H9 (cell line): ENCODE data around the gene DOHH. TPM values are rescaled to one million over a fixed set of nuclear protein-coding genes. Genes with fewer than 3 reads are reported as not detected.

Experiments used
- DNase-seq: peaks from one replicate; pipeline ENCODE4 v3.0.0-alpha.2; 2017
- H2AFZ ChIP-seq: one replicate; pipeline ENCODE4 v1.6.1; 2013; ENCODE audit warnings: mild to moderate bottlenecking, low read length, control low read depth, moderate library complexity
- H2AK5ac ChIP-seq: 2 replicates; pipeline ENCODE4 v1.6.1; 2013; ENCODE audit warnings: low read length, control low read depth, mixed read lengths; ENCODE audit not compliant: insufficient read length
- H2BK120ac ChIP-seq: one replicate; pipeline ENCODE4 v1.6.1; 2013; ENCODE audit warnings: low read depth, mild to moderate bottlenecking, low read length, control low read depth, inconsistent platforms; ENCODE audit not compliant: poor library complexity, severe bottlenecking
- H2BK12ac ChIP-seq: 2 replicates; pipeline ENCODE4 v1.6.1; 2013; ENCODE audit warnings: low read length, control low read depth, mixed read lengths, low read depth; ENCODE audit not compliant: insufficient read length
- H2BK15ac ChIP-seq: 2 replicates; pipeline ENCODE4 v1.6.1; 2013; ENCODE audit warnings: low read depth, low read length, control low read depth
- H2BK20ac ChIP-seq: one replicate; pipeline ENCODE4 v1.6.1; 2013; ENCODE audit warnings: low read depth, mild to moderate bottlenecking, low read length, control low read depth, inconsistent platforms; ENCODE audit not compliant: poor library complexity, severe bottlenecking
- H2BK5ac ChIP-seq: 2 replicates; pipeline ENCODE4 v1.6.1; 2013; ENCODE audit warnings: low read length, control low read depth, mixed read lengths; ENCODE audit not compliant: insufficient read length
- H3K14ac ChIP-seq: 2 replicates; pipeline ENCODE4 v1.6.1; 2013; ENCODE audit warnings: low read length, control low read depth; ENCODE audit not compliant: insufficient read depth
- H3K18ac ChIP-seq: 2 replicates; pipeline ENCODE4 v1.6.1; 2013; ENCODE audit warnings: low read depth, mild to moderate bottlenecking, mixed read lengths, low read length, control low read depth; ENCODE audit not compliant: insufficient read length
- H3K23ac ChIP-seq: 2 replicates; pipeline ENCODE4 v1.6.1; 2013; ENCODE audit warnings: low read length, control low read depth, mixed read lengths, low read depth; ENCODE audit not compliant: insufficient read length
- H3K23me2 ChIP-seq: 2 replicates; pipeline ENCODE4 v1.6.1; 2013; ENCODE audit warnings: low read depth, mild to moderate bottlenecking, mixed read lengths, low read length, control low read depth; ENCODE audit not compliant: insufficient read length, poor library complexity, severe bottlenecking
- H3K27ac ChIP-seq: 2 replicates; pipeline ENCODE4 v1.5.1; 2013; ENCODE audit warnings: low read length, control low read depth, mixed read lengths, low read depth; ENCODE audit not compliant: insufficient read length
- H3K27me3 ChIP-seq: 2 replicates; pipeline ENCODE4 v1.6.1; 2013; ENCODE audit warnings: low read length, control low read depth, inconsistent platforms; ENCODE audit not compliant: insufficient read depth
- H3K4ac ChIP-seq: 2 replicates; pipeline ENCODE4 v1.6.1; 2013; ENCODE audit warnings: low read depth, mild to moderate bottlenecking, control low read depth, inconsistent platforms, low read length, moderate library complexity
- H3K4me1 ChIP-seq: 2 replicates; pipeline ENCODE4 v1.6.1; 2013; ENCODE audit warnings: low read length, control low read depth, inconsistent platforms; ENCODE audit not compliant: insufficient read depth
- H3K4me2 ChIP-seq: 2 replicates; pipeline ENCODE4 v1.6.1; 2013; ENCODE audit warnings: low read length, control low read depth, mixed read lengths; ENCODE audit not compliant: insufficient read length, insufficient read depth
- H3K56ac ChIP-seq: 2 replicates; pipeline ENCODE4 v1.6.1; 2013; ENCODE audit warnings: low read depth, mild to moderate bottlenecking, mixed read lengths, low read length, control low read depth; ENCODE audit not compliant: insufficient read length
- H3K79me1 ChIP-seq: 2 replicates; pipeline ENCODE4 v1.6.1; 2013; ENCODE audit warnings: low read depth, mild to moderate bottlenecking, moderate library complexity, low read length, control low read depth, inconsistent platforms; ENCODE audit not compliant: insufficient read depth, poor library complexity, severe bottlenecking
- H3K79me2 ChIP-seq: 2 replicates; pipeline ENCODE4 v1.6.1; 2013; ENCODE audit warnings: low read length, control low read depth, inconsistent platforms; ENCODE audit not compliant: insufficient read depth
- H3K9ac ChIP-seq: 2 replicates; pipeline ENCODE4 v1.6.1; 2013; ENCODE audit warnings: low read length, control low read depth, mixed read lengths; ENCODE audit not compliant: insufficient read length; ENCODE audit errors: extremely low read depth
- H3K9me3 ChIP-seq: one replicate; pipeline ENCODE4 v1.6.1; 2013; ENCODE audit warnings: low read depth, low read length, inconsistent platforms; ENCODE audit not compliant: control insufficient read depth
- H3T11ph ChIP-seq: one replicate; pipeline ENCODE4 v1.6.1; 2013; ENCODE audit warnings: mild to moderate bottlenecking, low read length, control low read depth, inconsistent platforms
- H4K20me1 ChIP-seq: one replicate; pipeline ENCODE4 v1.6.1; 2013; ENCODE audit not compliant: control insufficient read depth, insufficient read length, insufficient read depth
- H4K5ac ChIP-seq: 2 replicates; pipeline ENCODE4 v1.6.1; 2013; ENCODE audit warnings: low read depth, mild to moderate bottlenecking, mixed read lengths, low read length, control low read depth; ENCODE audit not compliant: insufficient read length
- H4K8ac ChIP-seq: replicated peaks from 2 replicates; pipeline ENCODE4 v1.6.1; 2013; ENCODE audit warnings: low read length, control low read depth, mixed read lengths, low read depth; ENCODE audit not compliant: insufficient read length
- H4K91ac ChIP-seq: 2 replicates; pipeline ENCODE4 v1.6.1; 2013; ENCODE audit warnings: low read depth, mild to moderate bottlenecking, moderate library complexity, mixed read lengths, low read length, control low read depth; ENCODE audit not compliant: insufficient read length
- H3K27ac Mint-ChIP-seq, 3 experiments: 2 replicates in 2 of 3; 3 replicates in 1 of 3; pipeline ENCODE4 v1.8.0; 2020 to 2021; ENCODE audit warnings: mixed read lengths in 3 of 3, mild to moderate bottlenecking in 1 of 3, moderate library complexity in 1 of 3
- H3K27me3 Mint-ChIP-seq: 2 replicates; pipeline ENCODE4 v1.8.0; 2021; ENCODE audit warnings: low read depth, mild to moderate bottlenecking, moderate library complexity, mixed read lengths
- H3K36me3 Mint-ChIP-seq, 3 experiments: 2 replicates in 2 of 3; 3 replicates in 1 of 3; pipeline ENCODE4 v1.8.0; 2020 to 2021; ENCODE audit warnings: low read depth in 3 of 3, mixed read lengths in 3 of 3; ENCODE audit not compliant: insufficient read depth in 1 of 3
- H3K4me1 Mint-ChIP-seq, 2 experiments: 2 replicates each; pipeline ENCODE4 v1.8.0; 2020; ENCODE audit warnings: mixed read lengths in 2 of 2
- H3K4me3 Mint-ChIP-seq, 2 experiments: 2 replicates in 1 of 2; 3 replicates in 1 of 2; pipeline ENCODE4 v1.8.0; 2020 to 2021; ENCODE audit warnings: mild to moderate bottlenecking in 2 of 2, mixed read lengths in 2 of 2, moderate library complexity in 1 of 2
- H3K9me3 Mint-ChIP-seq, 2 experiments: 2 replicates in 1 of 2; 3 replicates in 1 of 2; pipeline ENCODE4 v1.8.0; 2020; ENCODE audit warnings: mild to moderate bottlenecking in 2 of 2, mixed read lengths in 2 of 2, moderate library complexity in 1 of 2
- WGBS: extraction: QIAGEN DNeasy Blood & Tissue Kit; methylation state at CpG from one replicate; pipeline ENCODE4 v1.1.7; 2013; ENCODE audit warnings: missing lambda C conversion rate, low lambda C conversion rate, mixed read lengths; ENCODE audit not compliant: insufficient read length; ENCODE audit errors: extremely low coverage; 5-methylcytosine and 5-hydroxymethylcytosine counted together
- total RNA-seq: library from RNA; stranded (reverse); gene quantifications from 2 replicates; pipeline ENCODE4 v1.2.1, GENCODE V29; 2021
- TF ChIP-seq, protein P1 (sequence below): fragments of 200-600 bp; sonication (generic); conservative IDR thresholded peaks from 3 replicates; pipeline ENCODE4 v1.8.0; 2021; ENCODE audit warnings: antibody characterized with exemption, mild to moderate bottlenecking

Gene DOHH
- total RNA-seq, 1 experiment from 2014 or later = 16.5 TPM

DNA sequence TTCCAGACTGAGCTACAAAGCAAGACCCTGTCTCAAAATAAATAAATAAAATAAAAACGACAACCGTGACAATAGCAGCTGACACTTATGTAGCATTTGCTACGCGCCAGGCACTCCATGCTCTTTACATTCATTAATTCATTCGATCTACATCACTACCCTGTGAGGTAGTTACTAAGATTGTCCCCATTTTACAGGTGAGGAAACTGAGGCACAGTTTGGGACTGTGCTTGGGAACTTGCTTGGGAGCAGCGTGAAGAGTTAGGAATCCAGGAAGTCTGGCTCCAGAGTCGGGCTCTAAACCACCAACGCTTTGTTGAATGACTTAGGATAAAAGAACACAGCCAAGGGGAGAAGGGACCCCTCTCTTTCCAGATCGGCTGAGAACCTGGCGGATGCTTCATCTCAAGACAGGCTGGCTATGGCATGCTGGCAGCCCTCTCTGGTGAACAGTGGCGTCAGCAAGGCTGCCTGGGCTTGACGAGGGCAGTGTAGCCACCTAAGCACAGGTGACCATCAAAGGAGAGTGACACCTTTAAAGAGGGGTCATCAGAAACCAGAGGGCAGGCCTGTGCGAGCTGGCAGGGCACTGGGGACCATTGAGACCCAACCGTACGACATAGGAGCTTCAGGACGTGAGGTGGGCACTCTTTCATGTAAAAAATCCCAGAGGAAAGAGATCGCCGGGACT is 591 bp downstream of the DOHH start:
- H3K23me2 ChIP-seq = peaks cover 6% of the 10 kb centered on the region
- H4K20me1 ChIP-seq = no peaks in the 10 kb centered on the region
- H3T11ph ChIP-seq = no peak overlapping the region
- no peak for DNase-seq
- H2AFZ ChIP-seq = no peak overlapping the region
- H3K27me3 Mint-ChIP-seq = no peaks in the 10 kb centered on the region
- H3K23ac ChIP-seq = no peak overlapping the region
- WGBS = no CpG with 5 or more reads among the region's 18 CpGs
- H3K27me3 ChIP-seq = no peaks in the 10 kb centered on the region
- H3K27ac ChIP-seq = no peak overlapping the region
- H2BK12ac ChIP-seq = no peak overlapping the region
- no peak overlapping the region for H2BK15ac ChIP-seq
- peak overlapping the region; percentile 95 for H3K4me2 ChIP-seq
- no peak overlapping the region for H2AK5ac ChIP-seq
- peak overlapping the region; percentile 91 to 95 for H3K4me3 Mint-ChIP-seq
- H3K9me3 Mint-ChIP-seq = no peaks in the 10 kb centered on the region; a peak in 1 of 5 replicates
- peak overlapping the region; percentile 54 for H3K18ac ChIP-seq
- H3K56ac ChIP-seq = no peak overlapping the region
- H3K79me2 ChIP-seq = peaks cover 10% of the 10 kb centered on the region
- H4K5ac ChIP-seq = no peak overlapping the region
- H3K4ac ChIP-seq = no peak overlapping the region
- no peaks in the 10 kb centered on the region for H3K9me3 ChIP-seq
- no peak overlapping the region for H4K8ac ChIP-seq
- H4K91ac ChIP-seq = no peak overlapping the region
- H3K36me3 Mint-ChIP-seq = peaks cover 12 to 28% (median 28%) of the 10 kb centered on the region in 3 experiments; a peak in 6 of 7 replicates
- peak overlapping the region; percentile 99; a peak in 5 of 7 replicates for H3K27ac Mint-ChIP-seq
- no peak overlapping the region for H2BK120ac ChIP-seq
- H3K14ac ChIP-seq = peak overlapping the region; percentile 97; the same call in 1 of the 2 replicates
- no peak overlapping the region for H2BK5ac ChIP-seq
- no peaks in the 10 kb centered on the region for H3K4me1 ChIP-seq
- H3K4me1 Mint-ChIP-seq = peaks cover 11 to 14% of the 10 kb centered on the region in 2 experiments
- no peak overlapping the region for H2BK20ac ChIP-seq
- H3K79me1 ChIP-seq = no peaks in the 10 kb centered on the region
- peak overlapping the region; percentile 96 for H3K9ac ChIP-seq
- TF ChIP-seq, protein P1, sequence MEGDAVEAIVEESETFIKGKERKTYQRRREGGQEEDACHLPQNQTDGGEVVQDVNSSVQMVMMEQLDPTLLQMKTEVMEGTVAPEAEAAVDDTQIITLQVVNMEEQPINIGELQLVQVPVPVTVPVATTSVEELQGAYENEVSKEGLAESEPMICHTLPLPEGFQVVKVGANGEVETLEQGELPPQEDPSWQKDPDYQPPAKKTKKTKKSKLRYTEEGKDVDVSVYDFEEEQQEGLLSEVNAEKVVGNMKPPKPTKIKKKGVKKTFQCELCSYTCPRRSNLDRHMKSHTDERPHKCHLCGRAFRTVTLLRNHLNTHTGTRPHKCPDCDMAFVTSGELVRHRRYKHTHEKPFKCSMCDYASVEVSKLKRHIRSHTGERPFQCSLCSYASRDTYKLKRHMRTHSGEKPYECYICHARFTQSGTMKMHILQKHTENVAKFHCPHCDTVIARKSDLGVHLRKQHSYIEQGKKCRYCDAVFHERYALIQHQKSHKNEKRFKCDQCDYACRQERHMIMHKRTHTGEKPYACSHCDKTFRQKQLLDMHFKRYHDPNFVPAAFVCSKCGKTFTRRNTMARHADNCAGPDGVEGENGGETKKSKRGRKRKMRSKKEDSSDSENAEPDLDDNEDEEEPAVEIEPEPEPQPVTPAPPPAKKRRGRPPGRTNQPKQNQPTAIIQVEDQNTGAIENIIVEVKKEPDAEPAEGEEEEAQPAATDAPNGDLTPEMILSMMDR = no peak
